HAP-1 (cell line): Measurements from ENCODE around the gene ODR4.
"Not testable (repeated sequence)": the region's sequence is repeated elsewhere in the genome, so short reads cannot be mapped to it uniquely, and the experiment has no call there.

Experiments
- DNase-seq, 2 experiments: peaks; one replicate each; pipeline ENCODE4 v3.0.0-alpha.2; 2016 to 2020; ENCODE audit warnings: low spot score in 2 of 2
- H3K27me3 ChIP-seq: fragments of 250-450 bp; sonication (Bioruptor Pico); 2 replicates; pipeline ENCODE4 v1.5.1; 2020; ENCODE audit warnings: low read depth, mild to moderate bottlenecking, moderate library complexity
- H3K36me3 ChIP-seq: fragments of 250-450 bp; sonication (Bioruptor Pico); replicated peaks from 2 replicates; pipeline ENCODE4 v1.5.1; 2020; ENCODE audit warnings: mild to moderate bottlenecking
- H3K4me1 ChIP-seq: fragments of 250-450 bp; sonication (Bioruptor Pico); 2 replicates; pipeline ENCODE4 v1.5.1; 2020; ENCODE audit warnings: mild to moderate bottlenecking
- H3K4me3 ChIP-seq: fragments of 250-450 bp; sonication (Bioruptor Pico); 2 replicates; pipeline ENCODE4 v1.5.1; 2020; ENCODE audit warnings: mild to moderate bottlenecking, moderate library complexity
- H3K9me3 ChIP-seq: fragments of 250-450 bp; sonication (Bioruptor Pico); 2 replicates; pipeline ENCODE4 v1.5.1; 2020; ENCODE audit warnings: mild to moderate bottlenecking, moderate library complexity
- in situ Hi-C: fragments of 300-500 bp; cut with MboI; formaldehyde crosslinking; loops from 3 replicates; pipeline ENCODE4 v1.14.3; 2020; ENCODE audit warnings: low sequenced_read_pairs, inconsistent platforms, mixed read lengths

Gene ODR4

DNA sequence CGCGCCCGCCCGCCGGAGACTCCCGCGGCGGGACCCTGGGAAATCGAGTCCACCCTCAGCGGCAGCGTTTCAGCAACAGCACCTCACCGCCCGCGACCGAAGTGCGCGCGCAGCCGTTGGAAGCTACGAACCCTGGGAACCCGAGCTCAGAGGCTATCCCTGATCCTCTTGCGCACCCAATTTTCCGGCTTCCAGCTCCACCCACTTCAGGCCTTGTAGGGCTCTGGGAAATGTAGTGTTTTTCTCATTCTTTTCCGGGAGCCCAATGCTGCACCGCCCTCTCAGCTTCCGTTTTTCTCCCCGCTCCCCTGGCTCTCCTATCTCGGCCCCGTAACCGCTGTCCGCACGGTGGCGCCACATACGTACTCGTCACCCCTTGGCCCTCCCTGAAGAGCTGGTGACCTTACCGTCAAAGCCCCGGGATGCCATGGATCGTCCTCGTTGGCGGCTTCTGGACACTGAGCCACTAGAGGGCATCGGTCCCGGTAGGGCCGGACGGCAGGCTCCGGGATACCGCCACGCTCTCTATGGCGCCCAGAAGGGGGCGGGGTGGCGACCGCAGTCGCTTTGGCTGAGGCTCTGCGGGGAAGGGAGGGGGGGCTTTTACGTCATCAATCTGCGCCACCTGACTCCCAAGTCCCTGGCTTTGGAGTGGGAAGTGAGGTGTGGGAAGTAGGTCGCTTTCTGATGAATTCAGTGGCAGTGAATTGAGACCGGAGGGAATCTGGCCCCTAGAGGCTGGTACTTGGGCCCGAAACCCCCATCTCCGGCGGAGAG lies at the start of gene ODR4, which contains the start of gene TPR:
TSS of gene ODR4 (plus strand) at position 687 of the 777 bp plus-strand sequence. CDS start 3,948 bp downstream, outside the sequence.
TSS of gene TPR (minus strand) at position 102 of the 777 bp plus-strand sequence. CDS start 225 bp downstream, outside the sequence.
- in situ Hi-C loops, result no loop called here
- Histone ChIP-seq H3K9me3 (no peaks in the 10 kb centered on the region), H3K36me3 (peaks cover 34% of the 10 kb centered on the region), H3K4me3 (peak within 1 kb of the TSS; percentile 82), H3K27me3 (no peaks in the 10 kb centered on the region), H3K4me1 (peaks cover 25% of the 10 kb centered on the region)
- peak; percentile 97 for DNase-seq

- Histone ChIP-seq H3K27me3 (no peaks in the 10 kb centered on the region), H3K4me3 (no peak overlapping the region), H3K36me3 (peaks cover 75% of the 10 kb centered on the region), H3K4me1 (no peaks in the 10 kb centered on the region), H3K9me3 (no peaks in the 10 kb centered on the region)
- in situ Hi-C loops, result no loop called here
- no peak for DNase-seq
These were observed 49.6 kb upstream of the ODR4 start for GRCh38 chr1:186326009-186326408.

DNA sequence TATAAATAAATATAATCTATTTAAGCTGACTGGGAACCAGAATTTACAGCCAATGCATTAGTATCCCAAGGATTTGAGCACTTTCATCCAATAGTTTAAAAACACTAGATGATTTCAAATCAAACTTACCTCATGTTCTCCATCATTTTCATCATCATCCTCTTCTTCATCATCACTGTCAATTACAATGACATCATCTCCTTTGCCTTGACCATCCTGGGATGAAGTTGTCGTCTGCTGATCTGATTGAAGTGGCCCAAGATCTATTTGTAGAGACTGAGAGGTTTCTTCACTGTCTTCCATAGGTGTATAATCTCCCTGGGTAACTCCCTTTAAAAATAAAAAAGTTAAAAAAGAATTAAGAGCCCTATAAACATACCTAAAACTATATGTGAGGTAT lies 48.3 kb upstream of the ODR4 start:
- in situ Hi-C loops, result no loop called here
- Histone ChIP-seq H3K27me3 (no peaks in the 10 kb centered on the region), H3K9me3 (no peaks in the 10 kb centered on the region), H3K36me3 (peaks cover 75% of the 10 kb centered on the region), H3K4me3 (no peak overlapping the region), H3K4me1 (no peaks in the 10 kb centered on the region)
- DNase-seq, result no peak

- DNase-seq, result no peak
- Histone ChIP-seq H3K9me3 (no peaks in the 10 kb centered on the region), H3K4me3 (no peak overlapping the region), H3K36me3 (peaks cover 78% of the 10 kb centered on the region), H3K4me1 (no peaks in the 10 kb centered on the region), H3K27me3 (no peaks in the 10 kb centered on the region)
- in situ Hi-C loops, result no loop called here
These were observed 44.9 kb upstream of the ODR4 start for GRCh38 chr1:186330758-186331157.

- no peaks in the 10 kb centered on the region for H3K27me3 ChIP-seq
- H3K4me3 ChIP-seq, result no peak overlapping the region
- no peaks in the 10 kb centered on the region for H3K4me1 ChIP-seq
- H3K9me3 ChIP-seq, result no peaks in the 10 kb centered on the region
- in situ Hi-C loops, result no loop called here
- peaks cover 89% of the 10 kb centered on the region for H3K36me3 ChIP-seq
- DNase-seq, result no peak
These were observed 38.1 kb upstream of the ODR4 start for GRCh38 chr1:186337554-186337953.

DNA sequence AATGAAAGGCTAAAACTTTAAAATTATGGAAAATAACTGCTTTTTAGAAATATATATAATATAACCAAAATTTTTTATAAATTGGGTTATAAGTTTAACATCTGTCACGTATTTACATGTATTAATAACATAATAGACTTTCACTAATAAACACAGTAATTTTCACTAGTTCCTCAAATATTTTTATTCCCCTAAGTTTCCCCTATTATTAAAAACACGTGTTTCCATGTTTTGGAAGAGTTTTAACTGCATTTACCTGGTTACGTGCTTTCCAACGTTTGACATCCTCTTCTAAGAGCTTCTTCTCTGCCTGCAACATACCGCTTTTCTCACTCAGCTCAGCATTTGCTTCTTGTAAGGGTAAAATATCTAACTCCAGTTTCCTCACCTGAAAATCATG lies 34.9 kb upstream of the ODR4 start:
- Histone ChIP-seq H3K27me3 (no peaks in the 10 kb centered on the region), H3K4me3 (no peak overlapping the region), H3K36me3 (peaks cover 87% of the 10 kb centered on the region), H3K4me1 (no peaks in the 10 kb centered on the region), H3K9me3 (no peaks in the 10 kb centered on the region)
- in situ Hi-C loops, result no loop called here
- no peak for DNase-seq

GRCh38 chr1:186347837-186348691 lies 27.6 kb upstream of the ODR4 start:
- H3K4me3 ChIP-seq, in situ Hi-C loops, H3K9me3 ChIP-seq, DNase-seq, H3K27me3 ChIP-seq, H3K4me1 ChIP-seq: not testable (repeated sequence)
- H3K36me3 ChIP-seq, result peaks cover 94% of the 10 kb centered on the region

GRCh38 chr1:186374303-186375151 lies 1.1 kb upstream of the ODR4 start:
- in situ Hi-C loops, result loop anchor here (25.0 kb wide), 1 partner anchor 1062 kb away; the partner anchor contains the start of gene IVNS1ABP
- Histone ChIP-seq H3K27me3 (no peaks in the 10 kb centered on the region), H3K4me1 (peaks cover 25% of the 10 kb centered on the region), H3K36me3 (peaks cover 38% of the 10 kb centered on the region), H3K4me3 (peak overlapping the region; percentile 82), H3K9me3 (no peaks in the 10 kb centered on the region)
- peak; percentile 33 to 55 for DNase-seq

DNA sequence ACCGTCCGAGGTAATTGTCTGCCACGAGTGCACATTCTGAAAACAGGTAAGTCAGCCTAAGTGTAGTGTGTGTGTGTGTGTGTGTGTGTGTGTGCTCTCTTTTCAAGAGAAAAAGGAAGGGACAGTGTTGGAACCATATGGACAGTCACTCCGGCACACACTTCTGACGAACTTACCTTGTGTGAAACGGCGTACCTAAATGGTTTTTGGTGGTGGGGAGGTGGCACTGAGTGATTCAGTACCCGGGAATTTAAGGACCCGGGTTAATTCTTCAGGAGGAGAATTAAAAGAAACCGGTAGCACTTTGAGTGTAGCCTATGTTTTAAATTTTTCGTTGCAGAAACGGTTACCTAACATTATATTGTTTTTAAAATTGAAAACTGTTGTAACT lies 286 bp downstream of the ODR4 start:
- DNase-seq, result peak in 1 of 2 experiments; percentile 40
- H3K27me3 ChIP-seq, result no peaks in the 10 kb centered on the region
- H3K4me3 ChIP-seq, result peak overlapping the region; percentile 82
- no peaks in the 10 kb centered on the region for H3K9me3 ChIP-seq
- peaks cover 28% of the 10 kb centered on the region for H3K36me3 ChIP-seq
- H3K4me1 ChIP-seq, result peaks cover 25% of the 10 kb centered on the region
- in situ Hi-C loops, result no loop called here

DNA sequence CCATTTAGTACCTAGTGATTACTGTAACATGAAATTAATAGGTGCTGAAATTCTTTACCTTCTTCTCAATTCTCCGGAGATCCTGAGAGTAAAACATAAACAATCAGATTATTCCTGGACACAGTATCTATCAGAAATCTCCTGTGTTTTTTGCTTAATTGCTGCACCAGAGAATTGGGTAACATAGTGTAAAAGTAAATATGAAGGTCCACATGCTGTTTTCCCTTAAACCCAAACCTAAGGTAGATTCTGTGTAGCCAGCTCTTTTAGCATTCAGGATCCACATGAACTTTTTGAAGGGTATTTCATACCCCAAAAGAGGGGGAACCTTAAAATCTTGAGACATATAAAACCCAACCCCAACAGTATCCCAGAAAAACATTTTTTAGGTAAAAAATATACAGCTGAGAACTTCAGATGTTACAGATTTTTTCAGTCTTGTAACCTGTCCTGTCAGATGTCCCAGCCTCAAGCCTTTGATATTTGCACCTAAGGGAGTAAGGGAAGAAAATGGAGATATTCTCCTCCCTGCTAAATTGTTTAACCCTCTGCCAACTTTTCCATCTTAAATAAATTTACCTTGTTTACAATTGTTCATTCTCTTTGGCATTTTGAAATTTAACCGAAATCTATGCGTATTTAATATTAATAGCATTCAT lies 11.2 kb downstream of the ODR4 start:
- H3K4me1 ChIP-seq, result no peaks in the 10 kb centered on the region
- in situ Hi-C loops, result no loop called here
- H3K4me3 ChIP-seq, result no peak overlapping the region
- peaks cover 35% of the 10 kb centered on the region for H3K36me3 ChIP-seq
- no peaks in the 10 kb centered on the region for H3K9me3 ChIP-seq
- no peaks in the 10 kb centered on the region for H3K27me3 ChIP-seq
- DNase-seq, result no peak

DNA sequence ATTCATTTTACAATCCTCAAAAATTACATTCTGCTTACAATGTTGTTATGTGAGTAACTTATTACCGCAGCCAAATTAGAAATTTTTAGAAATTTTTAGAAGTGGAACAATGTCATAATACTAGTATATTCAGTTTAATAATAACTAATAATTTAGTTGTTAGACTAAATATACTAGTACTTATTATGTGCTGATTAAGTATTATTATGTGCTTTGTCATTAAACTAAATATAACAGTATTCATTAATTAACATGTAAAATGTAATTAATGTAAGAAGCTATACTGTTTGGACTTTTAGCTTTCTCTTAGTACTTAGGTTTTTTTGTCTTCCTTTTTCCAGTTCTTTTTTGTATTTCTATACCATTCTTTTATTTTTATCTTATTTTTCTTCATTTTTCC lies 15.3 kb downstream of the ODR4 start:
- peaks cover 42% of the 10 kb centered on the region for H3K36me3 ChIP-seq
- no peaks in the 10 kb centered on the region for H3K27me3 ChIP-seq
- H3K4me3 ChIP-seq, result no peak overlapping the region
- DNase-seq, result no peak
- no peaks in the 10 kb centered on the region for H3K4me1 ChIP-seq
- no peaks in the 10 kb centered on the region for H3K9me3 ChIP-seq
- in situ Hi-C loops, result no loop called here

- H3K4me3 ChIP-seq, result no peak overlapping the region
- no peaks in the 10 kb centered on the region for H3K4me1 ChIP-seq
- no peaks in the 10 kb centered on the region for H3K9me3 ChIP-seq
- DNase-seq, result no peak
- H3K36me3 ChIP-seq, result peaks cover 38% of the 10 kb centered on the region
- in situ Hi-C loops, result no loop called here
- H3K27me3 ChIP-seq, result no peaks in the 10 kb centered on the region
These were observed 16.2 kb downstream of the ODR4 start for GRCh38 chr1:186391841-186392240.

- H3K4me1 ChIP-seq, DNase-seq, in situ Hi-C loops, H3K9me3 ChIP-seq, H3K27me3 ChIP-seq, H3K4me3 ChIP-seq: not testable (repeated sequence)
- peaks cover 42% of the 10 kb centered on the region for H3K36me3 ChIP-seq
These were observed 17.1 kb downstream of the ODR4 start for GRCh38 chr1:186392711-186393110.
